H9 (cell line): Measurements from ENCODE around the gene CUL2. TPM values are rescaled to one million over a fixed set of nuclear protein-coding genes. Genes with fewer than 3 reads are reported as not detected.

ENCODE experiments used
- DNase-seq: peaks from one replicate; pipeline ENCODE4 v3.0.0-alpha.2; 2017
- H2AFZ ChIP-seq: one replicate; pipeline ENCODE4 v1.6.1; 2013; ENCODE audit warnings: mild to moderate bottlenecking, low read length, control low read depth, moderate library complexity
- H2AK5ac ChIP-seq: 2 replicates; pipeline ENCODE4 v1.6.1; 2013; ENCODE audit warnings: low read length, control low read depth, mixed read lengths; ENCODE audit not compliant: insufficient read length
- H2BK120ac ChIP-seq: one replicate; pipeline ENCODE4 v1.6.1; 2013; ENCODE audit warnings: low read depth, mild to moderate bottlenecking, low read length, control low read depth, inconsistent platforms; ENCODE audit not compliant: poor library complexity, severe bottlenecking
- H2BK12ac ChIP-seq: 2 replicates; pipeline ENCODE4 v1.6.1; 2013; ENCODE audit warnings: low read length, control low read depth, mixed read lengths, low read depth; ENCODE audit not compliant: insufficient read length
- H2BK15ac ChIP-seq: 2 replicates; pipeline ENCODE4 v1.6.1; 2013; ENCODE audit warnings: low read depth, low read length, control low read depth
- H2BK20ac ChIP-seq: one replicate; pipeline ENCODE4 v1.6.1; 2013; ENCODE audit warnings: low read depth, mild to moderate bottlenecking, low read length, control low read depth, inconsistent platforms; ENCODE audit not compliant: poor library complexity, severe bottlenecking
- H2BK5ac ChIP-seq: 2 replicates; pipeline ENCODE4 v1.6.1; 2013; ENCODE audit warnings: low read length, control low read depth, mixed read lengths; ENCODE audit not compliant: insufficient read length
- H3K14ac ChIP-seq: 2 replicates; pipeline ENCODE4 v1.6.1; 2013; ENCODE audit warnings: low read length, control low read depth; ENCODE audit not compliant: insufficient read depth
- H3K18ac ChIP-seq: 2 replicates; pipeline ENCODE4 v1.6.1; 2013; ENCODE audit warnings: low read depth, mild to moderate bottlenecking, mixed read lengths, low read length, control low read depth; ENCODE audit not compliant: insufficient read length
- H3K23ac ChIP-seq: 2 replicates; pipeline ENCODE4 v1.6.1; 2013; ENCODE audit warnings: low read length, control low read depth, mixed read lengths, low read depth; ENCODE audit not compliant: insufficient read length
- H3K23me2 ChIP-seq: 2 replicates; pipeline ENCODE4 v1.6.1; 2013; ENCODE audit warnings: low read depth, mild to moderate bottlenecking, mixed read lengths, low read length, control low read depth; ENCODE audit not compliant: insufficient read length, poor library complexity, severe bottlenecking
- H3K27ac ChIP-seq: 2 replicates; pipeline ENCODE4 v1.5.1; 2013; ENCODE audit warnings: low read length, control low read depth, mixed read lengths, low read depth; ENCODE audit not compliant: insufficient read length
- H3K27me3 ChIP-seq: 2 replicates; pipeline ENCODE4 v1.6.1; 2013; ENCODE audit warnings: low read length, control low read depth, inconsistent platforms; ENCODE audit not compliant: insufficient read depth
- H3K4ac ChIP-seq: 2 replicates; pipeline ENCODE4 v1.6.1; 2013; ENCODE audit warnings: low read depth, mild to moderate bottlenecking, control low read depth, inconsistent platforms, low read length, moderate library complexity
- H3K4me1 ChIP-seq: 2 replicates; pipeline ENCODE4 v1.6.1; 2013; ENCODE audit warnings: low read length, control low read depth, inconsistent platforms; ENCODE audit not compliant: insufficient read depth
- H3K4me2 ChIP-seq: 2 replicates; pipeline ENCODE4 v1.6.1; 2013; ENCODE audit warnings: low read length, control low read depth, mixed read lengths; ENCODE audit not compliant: insufficient read length, insufficient read depth
- H3K56ac ChIP-seq: 2 replicates; pipeline ENCODE4 v1.6.1; 2013; ENCODE audit warnings: low read depth, mild to moderate bottlenecking, mixed read lengths, low read length, control low read depth; ENCODE audit not compliant: insufficient read length
- H3K79me1 ChIP-seq: 2 replicates; pipeline ENCODE4 v1.6.1; 2013; ENCODE audit warnings: low read depth, mild to moderate bottlenecking, moderate library complexity, low read length, control low read depth, inconsistent platforms; ENCODE audit not compliant: insufficient read depth, poor library complexity, severe bottlenecking
- H3K79me2 ChIP-seq: 2 replicates; pipeline ENCODE4 v1.6.1; 2013; ENCODE audit warnings: low read length, control low read depth, inconsistent platforms; ENCODE audit not compliant: insufficient read depth
- H3K9ac ChIP-seq: 2 replicates; pipeline ENCODE4 v1.6.1; 2013; ENCODE audit warnings: low read length, control low read depth, mixed read lengths; ENCODE audit not compliant: insufficient read length; ENCODE audit errors: extremely low read depth
- H3K9me3 ChIP-seq: one replicate; pipeline ENCODE4 v1.6.1; 2013; ENCODE audit warnings: low read depth, low read length, inconsistent platforms; ENCODE audit not compliant: control insufficient read depth
- H3T11ph ChIP-seq: one replicate; pipeline ENCODE4 v1.6.1; 2013; ENCODE audit warnings: mild to moderate bottlenecking, low read length, control low read depth, inconsistent platforms
- H4K20me1 ChIP-seq: one replicate; pipeline ENCODE4 v1.6.1; 2013; ENCODE audit not compliant: control insufficient read depth, insufficient read length, insufficient read depth
- H4K5ac ChIP-seq: 2 replicates; pipeline ENCODE4 v1.6.1; 2013; ENCODE audit warnings: low read depth, mild to moderate bottlenecking, mixed read lengths, low read length, control low read depth; ENCODE audit not compliant: insufficient read length
- H4K8ac ChIP-seq: replicated peaks from 2 replicates; pipeline ENCODE4 v1.6.1; 2013; ENCODE audit warnings: low read length, control low read depth, mixed read lengths, low read depth; ENCODE audit not compliant: insufficient read length
- H4K91ac ChIP-seq: 2 replicates; pipeline ENCODE4 v1.6.1; 2013; ENCODE audit warnings: low read depth, mild to moderate bottlenecking, moderate library complexity, mixed read lengths, low read length, control low read depth; ENCODE audit not compliant: insufficient read length
- H3K27ac Mint-ChIP-seq, 3 experiments: 2 replicates in 2 of 3; 3 replicates in 1 of 3; pipeline ENCODE4 v1.8.0; 2020 to 2021; ENCODE audit warnings: mixed read lengths in 3 of 3, mild to moderate bottlenecking in 1 of 3, moderate library complexity in 1 of 3
- H3K27me3 Mint-ChIP-seq: 2 replicates; pipeline ENCODE4 v1.8.0; 2021; ENCODE audit warnings: low read depth, mild to moderate bottlenecking, moderate library complexity, mixed read lengths
- H3K36me3 Mint-ChIP-seq, 3 experiments: 2 replicates in 2 of 3; 3 replicates in 1 of 3; pipeline ENCODE4 v1.8.0; 2020 to 2021; ENCODE audit warnings: low read depth in 3 of 3, mixed read lengths in 3 of 3; ENCODE audit not compliant: insufficient read depth in 1 of 3
- H3K4me1 Mint-ChIP-seq, 2 experiments: 2 replicates each; pipeline ENCODE4 v1.8.0; 2020; ENCODE audit warnings: mixed read lengths in 2 of 2
- H3K4me3 Mint-ChIP-seq, 2 experiments: 2 replicates in 1 of 2; 3 replicates in 1 of 2; pipeline ENCODE4 v1.8.0; 2020 to 2021; ENCODE audit warnings: mild to moderate bottlenecking in 2 of 2, mixed read lengths in 2 of 2, moderate library complexity in 1 of 2
- H3K9me3 Mint-ChIP-seq, 2 experiments: 2 replicates in 1 of 2; 3 replicates in 1 of 2; pipeline ENCODE4 v1.8.0; 2020; ENCODE audit warnings: mild to moderate bottlenecking in 2 of 2, mixed read lengths in 2 of 2, moderate library complexity in 1 of 2
- total RNA-seq: library from RNA; stranded (reverse); gene quantifications from 2 replicates; pipeline ENCODE4 v1.2.1, GENCODE V29; 2021
- TF ChIP-seq, protein P1 (sequence below): fragments of 200-600 bp; sonication (generic); conservative IDR thresholded peaks from 3 replicates; pipeline ENCODE4 v1.8.0; 2021; ENCODE audit warnings: antibody characterized with exemption, mild to moderate bottlenecking

CUL2 gene
- total RNA-seq, 1 experiment from 2014 or later: 43.3 TPM

DNA sequence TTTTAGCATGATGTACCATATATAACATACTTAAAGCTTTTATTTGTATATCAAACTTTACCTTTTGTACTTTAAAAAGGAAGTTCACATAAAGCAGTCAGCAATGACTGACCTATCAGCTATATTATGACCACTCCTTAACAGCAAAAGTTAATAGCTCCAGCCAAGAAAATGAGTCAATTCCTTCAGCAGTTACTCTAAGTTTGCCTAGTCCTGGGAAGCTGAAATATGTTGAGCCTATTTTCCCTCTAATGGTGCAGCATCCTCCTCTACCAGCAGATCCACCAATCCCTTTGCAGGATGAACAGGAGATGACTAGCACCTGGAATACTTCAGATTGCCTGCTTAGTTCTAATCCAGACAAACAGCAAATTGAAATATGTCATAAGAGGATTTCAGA, 64.2 kb downstream of the CUL2 start:
- no peak overlapping the region for H4K91ac ChIP-seq
- H2AK5ac ChIP-seq: no peak overlapping the region
- Mint-ChIP-seq H3K36me3 (peaks cover 4 to 52% (median 42%) of the 10 kb centered on the region in 3 experiments; a peak in 6 of 7 replicates), H3K27ac (no peak overlapping the region; a peak in 1 of 7 replicates), H3K9me3 (no peaks in the 10 kb centered on the region), H3K27me3 (no peaks in the 10 kb centered on the region), H3K4me1 (no peaks in the 10 kb centered on the region), H3K4me3 (no peak overlapping the region)
- H3K9ac ChIP-seq: no peak overlapping the region
- H4K20me1 ChIP-seq: no peaks in the 10 kb centered on the region
- H3K23me2 ChIP-seq: no peaks in the 10 kb centered on the region
- TF ChIP-seq, protein P1, sequence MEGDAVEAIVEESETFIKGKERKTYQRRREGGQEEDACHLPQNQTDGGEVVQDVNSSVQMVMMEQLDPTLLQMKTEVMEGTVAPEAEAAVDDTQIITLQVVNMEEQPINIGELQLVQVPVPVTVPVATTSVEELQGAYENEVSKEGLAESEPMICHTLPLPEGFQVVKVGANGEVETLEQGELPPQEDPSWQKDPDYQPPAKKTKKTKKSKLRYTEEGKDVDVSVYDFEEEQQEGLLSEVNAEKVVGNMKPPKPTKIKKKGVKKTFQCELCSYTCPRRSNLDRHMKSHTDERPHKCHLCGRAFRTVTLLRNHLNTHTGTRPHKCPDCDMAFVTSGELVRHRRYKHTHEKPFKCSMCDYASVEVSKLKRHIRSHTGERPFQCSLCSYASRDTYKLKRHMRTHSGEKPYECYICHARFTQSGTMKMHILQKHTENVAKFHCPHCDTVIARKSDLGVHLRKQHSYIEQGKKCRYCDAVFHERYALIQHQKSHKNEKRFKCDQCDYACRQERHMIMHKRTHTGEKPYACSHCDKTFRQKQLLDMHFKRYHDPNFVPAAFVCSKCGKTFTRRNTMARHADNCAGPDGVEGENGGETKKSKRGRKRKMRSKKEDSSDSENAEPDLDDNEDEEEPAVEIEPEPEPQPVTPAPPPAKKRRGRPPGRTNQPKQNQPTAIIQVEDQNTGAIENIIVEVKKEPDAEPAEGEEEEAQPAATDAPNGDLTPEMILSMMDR: no peak
- H3K4me2 ChIP-seq: no peak overlapping the region
- H2BK15ac ChIP-seq: no peak overlapping the region
- H2AFZ ChIP-seq: no peak overlapping the region
- no peak overlapping the region for H2BK12ac ChIP-seq
- H2BK20ac ChIP-seq: no peak overlapping the region
- no peaks in the 10 kb centered on the region for H3K79me2 ChIP-seq
- no peak overlapping the region for H4K5ac ChIP-seq
- H2BK120ac ChIP-seq: no peak overlapping the region
- H4K8ac ChIP-seq: no peak overlapping the region
- H2BK5ac ChIP-seq: no peak overlapping the region
- H3K56ac ChIP-seq: no peak overlapping the region
- H3K9me3 ChIP-seq: no peaks in the 10 kb centered on the region
- no peaks in the 10 kb centered on the region for H3K4me1 ChIP-seq
- H3K18ac ChIP-seq: no peak overlapping the region
- H3K79me1 ChIP-seq: no peaks in the 10 kb centered on the region
- no peak overlapping the region for H3K4ac ChIP-seq
- H3K27ac ChIP-seq: no peak overlapping the region
- no peak overlapping the region for H3T11ph ChIP-seq
- no peak overlapping the region for H3K14ac ChIP-seq
- no peaks in the 10 kb centered on the region for H3K27me3 ChIP-seq
- DNase-seq: no peak
- H3K23ac ChIP-seq: no peak overlapping the region
